HUES6 (cell line): ENCODE data around the gene NRIP1.

Experiments
- H3K27ac ChIP-seq: 2 replicates; pipeline ENCODE4 v1.7.0; 2013; ENCODE audit warnings: low read depth, mild to moderate bottlenecking, low read length, inconsistent platforms
- H3K27me3 ChIP-seq: 2 replicates; pipeline ENCODE4 v1.6.1; 2013; ENCODE audit warnings: low read length; ENCODE audit not compliant: control insufficient read depth, insufficient read depth
- H3K36me3 ChIP-seq: 2 replicates; pipeline ENCODE4 v1.6.1; 2013; ENCODE audit warnings: low read length; ENCODE audit not compliant: control insufficient read depth, insufficient read depth
- H3K4me1 ChIP-seq: 2 replicates; pipeline ENCODE4 v1.6.1; 2013; ENCODE audit warnings: low read length; ENCODE audit not compliant: control insufficient read depth, insufficient read depth
- H3K4me3 ChIP-seq: 2 replicates; pipeline ENCODE4 v1.5.1; 2013; ENCODE audit warnings: low read depth, low read length
- H3K9ac ChIP-seq: one replicate; pipeline ENCODE4 v1.6.1; 2013; ENCODE audit warnings: mild to moderate bottlenecking, low read length
- H3K9me3 ChIP-seq: 2 replicates; pipeline ENCODE4 v1.6.1; 2013; ENCODE audit warnings: low read depth, low read length; ENCODE audit not compliant: control insufficient read depth, insufficient read depth

NRIP1 gene

GRCh38 chr21:14993115-14993514, 71.7 kb downstream of the NRIP1 start:
- Histone ChIP-seq H3K27me3 (no peaks in the 10 kb centered on the region), H3K4me3 (no peak overlapping the region), H3K9me3 (no peaks in the 10 kb centered on the region), H3K36me3 (no peaks in the 10 kb centered on the region), H3K9ac (no peak overlapping the region), H3K4me1 (peaks cover 16% of the 10 kb centered on the region; the same call in 1 of the 2 replicates), H3K27ac (no peak overlapping the region)

- no peak overlapping the region for H3K9ac ChIP-seq
- no peaks in the 10 kb centered on the region for H3K27me3 ChIP-seq
- H3K36me3 ChIP-seq, result no peaks in the 10 kb centered on the region
- no peak overlapping the region for H3K27ac ChIP-seq
- H3K4me1 ChIP-seq, result peaks cover 27% of the 10 kb centered on the region
- H3K4me3 ChIP-seq, result no peak overlapping the region
- H3K9me3 ChIP-seq, result no peaks in the 10 kb centered on the region
Observed at GRCh38 chr21:14991957-14992356, 72.8 kb downstream of the NRIP1 start.

- Histone ChIP-seq H3K27ac (no peak overlapping the region), H3K4me1 (peaks cover 26% of the 10 kb centered on the region), H3K9ac (no peak overlapping the region), H3K4me3 (no peak overlapping the region), H3K9me3 (no peaks in the 10 kb centered on the region), H3K27me3 (no peaks in the 10 kb centered on the region), H3K36me3 (peaks cover 7% of the 10 kb centered on the region; the same call in 1 of the 2 replicates)
Observed at GRCh38 chr21:14989359-14989758, 75.4 kb downstream of the NRIP1 start.

GRCh38 chr21:14988760-14989159, 76.0 kb downstream of the NRIP1 start:
- no peak overlapping the region for H3K9ac ChIP-seq
- no peaks in the 10 kb centered on the region for H3K27me3 ChIP-seq
- no peak overlapping the region for H3K4me3 ChIP-seq
- H3K9me3 ChIP-seq, result 0 out of 2 replicates have a peak, but pooled peaks cover 3% of the 10 kb centered on the region
- peaks cover 7% of the 10 kb centered on the region; the same call in 1 of the 2 replicates for H3K36me3 ChIP-seq
- H3K4me1 ChIP-seq, result peaks cover 26% of the 10 kb centered on the region
- H3K27ac ChIP-seq, result no peak overlapping the region

- Histone ChIP-seq H3K27me3 (no peaks in the 10 kb centered on the region), H3K9ac (no peak overlapping the region), H3K4me1 (peaks cover 26% of the 10 kb centered on the region), H3K9me3 (0 out of 2 replicates have a peak, but pooled peaks cover 3% of the 10 kb centered on the region), H3K4me3 (no peak overlapping the region), H3K27ac (peak overlapping the region; percentile 23; the same call in 1 of the 2 replicates), H3K36me3 (peaks cover 7% of the 10 kb centered on the region; the same call in 1 of the 2 replicates)
Observed at GRCh38 chr21:14987370-14988170, 77.2 kb downstream of the NRIP1 start.

GRCh38 chr21:14985306-14985705, 79.5 kb downstream of the NRIP1 start:
- Histone ChIP-seq H3K9me3 (0 out of 2 replicates have a peak, but pooled peaks cover 3% of the 10 kb centered on the region), H3K27ac (no peak overlapping the region), H3K9ac (no peak overlapping the region), H3K4me1 (peaks cover 26% of the 10 kb centered on the region), H3K27me3 (no peaks in the 10 kb centered on the region), H3K36me3 (peaks cover 7% of the 10 kb centered on the region; the same call in 1 of the 2 replicates), H3K4me3 (no peak overlapping the region)

GRCh38 chr21:14982336-14982735, 82.5 kb downstream of the NRIP1 start:
- no peaks in the 10 kb centered on the region for H3K27me3 ChIP-seq
- no peak overlapping the region for H3K4me3 ChIP-seq
- peaks cover 8% of the 10 kb centered on the region for H3K4me1 ChIP-seq
- H3K27ac ChIP-seq, result no peak overlapping the region
- H3K9me3 ChIP-seq, result 0 out of 2 replicates have a peak, but pooled peaks cover 3% of the 10 kb centered on the region
- no peak overlapping the region for H3K9ac ChIP-seq
- peaks cover 7% of the 10 kb centered on the region; the same call in 1 of the 2 replicates for H3K36me3 ChIP-seq

- H3K9me3 ChIP-seq, result 0 out of 2 replicates have a peak, but pooled peaks cover 3% of the 10 kb centered on the region
- no peak overlapping the region for H3K27ac ChIP-seq
Observed at GRCh38 chr21:14981246-14981645, 83.6 kb downstream of the NRIP1 start.

GRCh38 chr21:14979264-14979663, 85.5 kb downstream of the NRIP1 start:
- Histone ChIP-seq H3K9me3 (0 out of 2 replicates have a peak, but pooled peaks cover 3% of the 10 kb centered on the region), H3K27ac (no peak overlapping the region), H3K9ac (no peak overlapping the region), H3K36me3 (peaks cover 2% of the 10 kb centered on the region; the same call in 1 of the 2 replicates), H3K27me3 (no peaks in the 10 kb centered on the region), H3K4me1 (no peaks in the 10 kb centered on the region), H3K4me3 (no peak overlapping the region)

More at GRCh38 chr21:14981246-14981645, 83.6 kb downstream of the NRIP1 start:
- H3K27me3 ChIP-seq, result no peaks in the 10 kb centered on the region
- peaks cover 7% of the 10 kb centered on the region; the same call in 1 of the 2 replicates for H3K36me3 ChIP-seq
- no peak overlapping the region for H3K9ac ChIP-seq
- no peak overlapping the region for H3K4me3 ChIP-seq
- H3K4me1 ChIP-seq, result no peaks in the 10 kb centered on the region

- no peak overlapping the region for H3K4me3 ChIP-seq
Observed at GRCh38 chr21:14977814-14978213, 87.0 kb downstream of the NRIP1 start.

More at GRCh38 chr21:14977814-14978213, 87.0 kb downstream of the NRIP1 start:
- Histone ChIP-seq H3K9me3 (0 out of 2 replicates have a peak, but pooled peaks cover under 1% of the 10 kb centered on the region), H3K27me3 (no peaks in the 10 kb centered on the region), H3K36me3 (peaks cover 2% of the 10 kb centered on the region; the same call in 1 of the 2 replicates), H3K4me1 (no peaks in the 10 kb centered on the region), H3K9ac (no peak overlapping the region), H3K27ac (no peak overlapping the region)
